HuH-7.5 (cell line): ENCODE data around the gene CDKN2D.

Experiments used
- DNase-seq: peaks from one replicate; pipeline ENCODE4 v3.0.0; 2011; ENCODE audit warnings: low spot score

Gene CDKN2D

DNA sequence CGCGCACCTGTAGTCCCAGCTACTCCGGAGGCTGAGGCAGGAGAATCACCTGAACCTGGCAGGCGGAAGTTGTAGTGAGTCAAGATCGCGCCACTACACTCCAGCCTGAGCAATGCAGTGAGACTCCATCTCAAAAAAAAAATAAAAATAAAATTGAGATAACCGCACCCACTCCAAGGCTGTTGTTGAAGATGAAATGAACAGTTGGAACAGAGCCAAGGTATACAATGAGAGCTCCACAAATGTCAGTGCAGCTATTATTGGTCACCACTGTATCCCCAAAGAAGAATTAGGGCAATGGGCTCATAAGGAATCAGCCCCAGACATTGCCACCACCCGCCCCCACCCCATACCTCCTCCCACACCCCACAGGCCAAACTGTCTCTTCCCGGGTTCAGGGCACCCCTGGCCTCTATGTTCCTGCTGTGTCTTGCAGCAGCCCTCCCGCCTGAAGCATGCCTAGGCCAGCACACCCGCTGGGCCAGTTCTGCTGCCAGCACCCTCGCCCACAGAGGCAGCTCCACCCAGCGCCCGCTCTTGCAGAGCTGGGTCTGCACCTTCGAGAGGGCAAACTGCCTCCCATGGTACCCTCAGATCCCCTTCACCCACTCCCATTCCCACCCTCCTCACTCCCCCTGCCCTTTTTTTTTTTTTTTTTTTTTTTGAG is 48.0 kb downstream of the CDKN2D start:
- no peak for DNase-seq

GRCh38 chr19:10519421-10519820 is 49.4 kb downstream of the CDKN2D start:
- no peak for DNase-seq

DNA sequence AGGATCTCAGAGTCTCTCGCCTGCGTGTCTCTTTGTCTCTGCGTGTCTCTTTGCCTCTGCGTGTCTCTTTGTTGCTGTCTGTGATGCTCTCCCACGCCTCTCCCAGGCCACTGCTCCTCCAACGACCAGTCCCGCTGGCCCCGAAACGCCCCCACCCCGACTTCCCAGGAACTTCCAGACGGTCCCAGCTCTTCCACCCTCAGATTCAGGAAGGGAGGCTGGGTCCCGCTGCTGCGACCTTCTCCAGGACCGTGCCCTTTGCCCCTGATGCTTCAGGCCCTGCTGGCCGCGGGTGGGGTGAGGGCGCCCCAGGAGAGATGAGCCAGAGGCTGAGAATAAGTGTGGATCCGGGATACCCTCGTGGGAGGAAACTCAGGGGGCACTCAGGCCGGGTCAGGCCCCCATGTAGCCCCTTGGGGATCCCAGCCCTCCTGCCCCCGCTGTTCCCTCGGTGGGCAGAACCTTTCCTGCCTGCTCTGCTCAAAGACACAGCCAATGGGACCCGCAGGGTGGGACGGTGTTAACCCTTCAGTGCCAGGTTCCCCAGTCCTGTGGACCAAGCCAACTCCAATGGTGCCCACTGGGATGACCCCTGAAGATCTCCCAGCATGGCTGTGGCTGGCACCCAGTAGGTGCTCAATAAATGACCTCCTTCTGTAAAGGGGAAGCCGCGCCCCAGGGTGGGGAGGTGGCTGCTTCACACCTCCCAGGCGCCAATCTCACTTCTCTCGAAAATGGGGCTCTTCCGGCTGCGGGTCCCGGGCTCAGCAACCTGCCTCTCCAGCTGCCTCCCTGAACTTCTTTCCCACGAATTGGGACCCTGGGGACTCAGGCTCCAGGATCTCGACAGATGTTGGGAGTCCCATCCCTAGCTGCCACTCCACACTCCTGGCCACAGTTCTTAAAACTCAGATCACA is 50.1 kb downstream of the CDKN2D start:
- DNase-seq, result no peak

GRCh38 chr19:10517760-10518443 is 50.9 kb downstream of the CDKN2D start:
- peak; percentile 79 for DNase-seq

DNA sequence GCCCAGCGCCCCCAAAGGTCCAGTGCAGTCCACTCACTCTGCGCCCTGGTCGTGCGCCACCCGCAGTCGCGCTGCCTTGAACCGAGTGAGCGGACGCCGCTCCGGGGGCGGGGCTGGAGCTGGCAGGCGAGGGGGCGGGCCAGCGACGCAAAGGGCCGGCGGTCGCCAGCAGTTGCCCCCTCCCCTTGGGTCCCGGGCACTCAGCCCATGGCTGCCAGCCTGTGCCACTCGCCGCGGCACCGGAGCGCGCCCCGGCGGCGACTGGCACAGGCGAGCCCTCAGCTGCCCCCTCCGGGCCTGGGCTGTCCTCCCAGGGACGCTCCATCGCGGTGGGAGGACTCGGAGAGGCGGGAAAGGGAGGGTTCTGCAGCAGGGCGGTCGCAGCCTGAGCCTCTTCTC is 51.4 kb downstream of the CDKN2D start, which contains the start of gene S1PR5:
Gene S1PR5 (minus strand): TSS at position 87 of the 399 bp plus-strand sequence. CDS start 2,436 bp downstream, outside the sequence.
- peak; percentile 78 for DNase-seq

- no peak for DNase-seq
Observed at GRCh38 chr19:10516671-10517286, 52.0 kb downstream of the CDKN2D start.
